ENCODE data around the gene EDARADD.
"Not testable (repeated sequence)": the region's sequence is repeated elsewhere in the genome, so short reads cannot be mapped to it uniquely, and the experiment has no call there.

The EDARADD gene

GRCh38 chr1:236393681-236394481 is at the start of gene EDARADD:
Gene EDARADD (plus strand): TSS chr1:236394286. CDS start chr1:236394445, 159 bp downstream.
- no peak for ATAC-seq

GRCh38 chr1:236345728-236346127 is 48.4 kb upstream of the EDARADD start:
- ATAC-seq, result no peak

GRCh38 chr1:236348071-236348470 is 46.0 kb upstream of the EDARADD start:
- no peak for ATAC-seq

GRCh38 chr1:236350308-236350707 is 43.8 kb upstream of the EDARADD start:
- no peak for ATAC-seq

- no peak for ATAC-seq
Observed at GRCh38 chr1:236351875-236352573, 42.1 kb upstream of the EDARADD start.

GRCh38 chr1:236352747-236353146 is 41.3 kb upstream of the EDARADD start:
- not testable (repeated sequence) for ATAC-seq

- no peak for ATAC-seq
Observed at GRCh38 chr1:236353813-236354212, 40.3 kb upstream of the EDARADD start.

- ATAC-seq, result no peak
Observed at GRCh38 chr1:236354330-236355147, 39.5 kb upstream of the EDARADD start.

- ATAC-seq, result no peak
Observed at GRCh38 chr1:236356141-236356540, 37.9 kb upstream of the EDARADD start.

GRCh38 chr1:236361909-236362590 is 32.0 kb upstream of the EDARADD start:
- ATAC-seq, result no peak

GRCh38 chr1:236363237-236363636 is 30.8 kb upstream of the EDARADD start:
- ATAC-seq, result no peak

- ATAC-seq, result no peak
Observed at GRCh38 chr1:236365999-236366570, 28.0 kb upstream of the EDARADD start.

- ATAC-seq, result not testable (repeated sequence)
Observed at GRCh38 chr1:236366681-236367080, 27.4 kb upstream of the EDARADD start.

GRCh38 chr1:236370420-236370819 is 23.7 kb upstream of the EDARADD start:
- no peak for ATAC-seq

GRCh38 chr1:236371083-236371482 is 23.0 kb upstream of the EDARADD start:
- no peak for ATAC-seq

- no peak for ATAC-seq
Observed at GRCh38 chr1:236377832-236378535, 16.1 kb upstream of the EDARADD start.

GRCh38 chr1:236381565-236382158 is 12.4 kb upstream of the EDARADD start:
- no peak for ATAC-seq

- ATAC-seq, result no peak
Observed at GRCh38 chr1:236388332-236388731, 5.8 kb upstream of the EDARADD start.

GRCh38 chr1:236389253-236389652 is 4.8 kb upstream of the EDARADD start:
- ATAC-seq, result no peak

- ATAC-seq, result no peak
Observed at GRCh38 chr1:236391008-236391407, 3.1 kb upstream of the EDARADD start.

GRCh38 chr1:236392182-236392581 is 1.9 kb upstream of the EDARADD start:
- ATAC-seq, result no peak

All from activated CD4-positive, CD25-positive, alpha-beta regulatory T cell treated with anti-CD3 and anti-CD28 coated beads, Interleukin-2, amount 50 U/mL, for 24 hours (primary cell).